Smooth muscle cell of the pulmonary artery (primary cell): ENCODE measurements around the gene KIFC1. TPM values are rescaled to one million over a fixed set of nuclear protein-coding genes. Genes with fewer than 3 reads are reported as not detected.

Source experiments
- total RNA-seq: library from RNA; depleted of rRNA; stranded (reverse); fragments of >200 nt; gene quantifications from 2 replicates; pipeline ENCODE4 v1.2.3, GENCODE V29; 2014

KIFC1 gene
- 2.1 and 5.0 TPM in 2 replicates for total RNA-seq

GRCh38 chr6:33391278-33391921 is at the start of gene KIFC1:
Gene KIFC1, plus strand, starts transcription at chr6:33391823. Its CDS starts 163 bp downstream, at chr6:33391986.

GRCh38 chr6:33410711-33411631 is 19.3 kb downstream of the KIFC1 start, which contains the start of gene PHF1:
Gene PHF1, plus strand, starts transcription at chr6:33411014. Its CDS starts 1,250 bp downstream, at chr6:33412264.

GRCh38 chr6:33417903-33418689 is 26.5 kb downstream of the KIFC1 start, which contains the start of gene CUTA:
Gene CUTA, minus strand, starts transcription at chr6:33418107. Its CDS starts 107 bp downstream, at chr6:33418000.

GRCh38 chr6:33419580-33420490 is 28.2 kb downstream of the KIFC1 start, which contains the start of gene SYNGAP1:
Gene SYNGAP1, plus strand, starts transcription at chr6:33420065. Its CDS starts 200 bp downstream, at chr6:33420265.

GRCh38 chr6:33454009-33454946 is 62.7 kb downstream of the KIFC1 start, which contains the start of gene ZBTB9:
Gene ZBTB9, plus strand, starts transcription at chr6:33454576. Its CDS starts 525 bp downstream, at chr6:33455101.

Other genes starting within 250 kb of the KIFC1 start
- 0.13 and 0.83 TPM in 2 replicates for gene COL11A2, start 199.4 kb upstream of the KIFC1 start, total RNA-seq
- 32.2 and 34.4 TPM in 2 replicates for gene RXRB, start 191.2 kb upstream of the KIFC1 start, total RNA-seq
- 158 and 190 TPM in 2 replicates for gene SLC39A7, start 191.0 kb upstream of the KIFC1 start, total RNA-seq
- 4.2 and 5.4 TPM in 2 replicates for gene HSD17B8, start 187.2 kb upstream of the KIFC1 start, total RNA-seq
- gene RING1, start 183.3 kb upstream of the KIFC1 start, total RNA-seq = 33.2 and 33.3 TPM in 2 replicates
- gene VPS52, start 119.9 kb upstream of the KIFC1 start, total RNA-seq = 40.2 and 44.2 TPM in 2 replicates
- gene RPS18, start 119.7 kb upstream of the KIFC1 start, total RNA-seq = 1,733 and 1,914 TPM in 2 replicates
- 4.9 and 7.6 TPM in 2 replicates for gene B3GALT4, start 114.7 kb upstream of the KIFC1 start, total RNA-seq
- gene WDR46, start 102.6 kb upstream of the KIFC1 start, total RNA-seq = 44.7 and 54.2 TPM in 2 replicates
- gene PFDN6, start 102.2 kb upstream of the KIFC1 start, total RNA-seq = 20.1 and 25.2 TPM in 2 replicates
- gene RGL2, start 92.9 kb upstream of the KIFC1 start, total RNA-seq = 27.0 and 46.3 TPM in 2 replicates
- gene TAPBP, start 77.7 kb upstream of the KIFC1 start, total RNA-seq = 91.0 and 112 TPM in 2 replicates
- 28.3 and 28.5 TPM in 2 replicates for gene ZBTB22, start 74.1 kb upstream of the KIFC1 start, total RNA-seq
- gene DAXX, start 68.9 kb upstream of the KIFC1 start, total RNA-seq = 32.6 and 46.1 TPM in 2 replicates
- gene PHF1, start 19.2 kb downstream of the KIFC1 start, total RNA-seq = 25.1 and 30.0 TPM in 2 replicates
- gene CUTA, start 26.3 kb downstream of the KIFC1 start, total RNA-seq = 102 and 104 TPM in 2 replicates
- gene SYNGAP1, start 28.2 kb downstream of the KIFC1 start, total RNA-seq = 10.5 and 16.1 TPM in 2 replicates
- gene ZBTB9, start 62.8 kb downstream of the KIFC1 start, total RNA-seq = 4.9 and 6.5 TPM in 2 replicates
- gene BAK1, start 188.5 kb downstream of the KIFC1 start, total RNA-seq = 14.5 and 17.6 TPM in 2 replicates
- gene ITPR3, start 229.5 kb downstream of the KIFC1 start, total RNA-seq = 24.6 and 135 TPM in 2 replicates